Natural killer cell (primary cell): Measurements from ENCODE around the gene CSMD2. TPM values are rescaled to one million over a fixed set of nuclear protein-coding genes. Genes with fewer than 3 reads are reported as not detected.

ENCODE experiments used
- ATAC-seq, 3 donors: fragments of 150-1000 bp in 2 of 3; fragments of 200-7000 bp in 1 of 3; cut with Tn5 transposase; 1 replicate in 1 of 3; 2 replicates in 2 of 3; pipeline ENCODE4 v1.10.0; 2021; ENCODE audit warnings: mild to moderate bottlenecking in 2 of 3, moderate library complexity in 2 of 3
- DNase-seq, 2 donors: peaks; one replicate each; pipeline versions ENCODE4 v3.0.0 to v3.0.0-alpha.2; 2013 to 2021; ENCODE audit warnings: mixed read lengths in 1 of 2
- H3K27ac ChIP-seq: one replicate; pipeline ENCODE4 v1.5.1; 2013; ENCODE audit warnings: mild to moderate bottlenecking, low read length
- H3K27me3 ChIP-seq: one replicate; pipeline ENCODE4 v1.6.1; 2013; ENCODE audit warnings: low read length; ENCODE audit not compliant: control insufficient read depth, insufficient read depth
- H3K36me3 ChIP-seq: one replicate; pipeline ENCODE4 v1.6.1; 2013; ENCODE audit warnings: low read length; ENCODE audit not compliant: control insufficient read depth, insufficient read depth
- H3K4me1 ChIP-seq: one replicate; pipeline ENCODE4 v1.6.1; 2013; ENCODE audit warnings: low read length; ENCODE audit not compliant: control insufficient read depth, insufficient read depth
- H3K4me3 ChIP-seq: one replicate; pipeline ENCODE4 v1.5.1; 2013; ENCODE audit warnings: low read length
- H3K9me3 ChIP-seq: one replicate; pipeline ENCODE4 v1.6.1; 2013; ENCODE audit warnings: low read length; ENCODE audit not compliant: control insufficient read depth, insufficient read depth
- H3K27ac Mint-ChIP-seq, 2 donors: one replicate each; pipeline ENCODE4 v1.8.0; 2022; ENCODE audit warnings: mild to moderate bottlenecking in 2 of 2, mixed read lengths in 2 of 2, moderate library complexity in 1 of 2
- H3K27me3 Mint-ChIP-seq, 2 donors: one replicate each; pipeline ENCODE4 v1.8.0; 2022; ENCODE audit warnings: low read depth in 2 of 2, mixed read lengths in 2 of 2
- H3K36me3 Mint-ChIP-seq: one replicate; pipeline ENCODE4 v1.8.0; 2022; ENCODE audit warnings: mixed read lengths
- H3K4me1 Mint-ChIP-seq, 2 donors: one replicate each; pipeline ENCODE4 v1.8.0; 2022; ENCODE audit warnings: mixed read lengths in 2 of 2
- H3K4me3 Mint-ChIP-seq: one replicate; pipeline ENCODE4 v1.8.0; 2022; ENCODE audit warnings: mild to moderate bottlenecking, moderate library complexity, mixed read lengths
- H3K9me3 Mint-ChIP-seq, 2 donors: one replicate each; pipeline ENCODE4 v1.8.0; 2022; ENCODE audit warnings: mixed read lengths in 2 of 2
- WGBS: methylation state at CpG from one replicate; pipeline ENCODE4 v1.1.7; 2013; ENCODE audit warnings: missing lambda C conversion rate; ENCODE audit not compliant: insufficient coverage; 5-methylcytosine and 5-hydroxymethylcytosine counted together
- intact Hi-C: fragments of 100-400 bp; cut with micrococcal nuclease; formaldehyde crosslinking; loops from one replicate; pipeline ENCODE4 v1.14.2; 2022
- total RNA-seq, 4 donors: library from RNA; stranded (reverse); fragments of 120-200 nt in 1 of 4; gene quantifications; one replicate each; pipeline versions ENCODE4 v1.2.3 to v1.2.4, GENCODE V29; 2013 to 2022
- TF ChIP-seq, protein P1 (sequence below): fragments of 200-600 bp; IDR thresholded peaks from one replicate; pipeline ENCODE4 v1.8.0; 2022; ENCODE audit warnings: antibody characterized with exemption

Gene CSMD2
- total RNA-seq, 3 donors from 2014 or later (not counting 1 experiment from before 2014, with no cell fraction given), result not detected

DNA sequence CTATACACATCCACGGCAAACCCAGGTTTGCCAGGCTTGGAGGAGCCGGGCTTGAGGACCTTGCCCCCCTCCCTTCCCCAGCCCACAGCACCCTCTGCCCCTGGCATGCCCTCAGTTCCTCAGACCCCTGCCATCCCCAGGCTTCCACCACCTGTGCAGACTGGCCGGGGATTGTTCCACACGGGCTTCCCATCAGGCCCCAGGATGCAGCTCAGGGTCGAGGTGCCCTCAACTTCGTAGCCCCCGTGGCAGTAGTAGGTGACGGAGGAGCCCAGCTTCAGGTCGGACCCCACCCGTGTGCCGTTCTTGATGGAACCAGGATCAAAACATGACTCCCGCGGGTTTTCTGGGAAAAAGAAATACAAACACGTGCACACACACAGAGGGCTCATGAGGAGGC lies 528.8 kb downstream of the CSMD2 start:
- DNase-seq (no peak), ATAC-seq (no peak)
- Histone ChIP-seq H3K36me3 (no peaks in the 10 kb centered on the region), H3K4me3 (no peak overlapping the region), H3K27me3 (no peaks in the 10 kb centered on the region), H3K27ac (no peak overlapping the region), H3K9me3 (no peaks in the 10 kb centered on the region), H3K4me1 (peaks cover 6% of the 10 kb centered on the region)
- 89% methylated on average over 14 of the region's 14 CpGs for WGBS
- Mint-ChIP-seq H3K4me3 (no peak overlapping the region), H3K4me1 (peaks cover 0 to 9% of the 10 kb centered on the region in 2 donors), H3K9me3 (no peaks in the 10 kb centered on the region), H3K36me3 (no peaks in the 10 kb centered on the region), H3K27ac (no peak overlapping the region), H3K27me3 (peaks cover 25 to 29% of the 10 kb centered on the region in 2 donors)
- TF ChIP-seq, protein P1, sequence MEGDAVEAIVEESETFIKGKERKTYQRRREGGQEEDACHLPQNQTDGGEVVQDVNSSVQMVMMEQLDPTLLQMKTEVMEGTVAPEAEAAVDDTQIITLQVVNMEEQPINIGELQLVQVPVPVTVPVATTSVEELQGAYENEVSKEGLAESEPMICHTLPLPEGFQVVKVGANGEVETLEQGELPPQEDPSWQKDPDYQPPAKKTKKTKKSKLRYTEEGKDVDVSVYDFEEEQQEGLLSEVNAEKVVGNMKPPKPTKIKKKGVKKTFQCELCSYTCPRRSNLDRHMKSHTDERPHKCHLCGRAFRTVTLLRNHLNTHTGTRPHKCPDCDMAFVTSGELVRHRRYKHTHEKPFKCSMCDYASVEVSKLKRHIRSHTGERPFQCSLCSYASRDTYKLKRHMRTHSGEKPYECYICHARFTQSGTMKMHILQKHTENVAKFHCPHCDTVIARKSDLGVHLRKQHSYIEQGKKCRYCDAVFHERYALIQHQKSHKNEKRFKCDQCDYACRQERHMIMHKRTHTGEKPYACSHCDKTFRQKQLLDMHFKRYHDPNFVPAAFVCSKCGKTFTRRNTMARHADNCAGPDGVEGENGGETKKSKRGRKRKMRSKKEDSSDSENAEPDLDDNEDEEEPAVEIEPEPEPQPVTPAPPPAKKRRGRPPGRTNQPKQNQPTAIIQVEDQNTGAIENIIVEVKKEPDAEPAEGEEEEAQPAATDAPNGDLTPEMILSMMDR, result no peak
- intact Hi-C loops, result no loop called here

DNA sequence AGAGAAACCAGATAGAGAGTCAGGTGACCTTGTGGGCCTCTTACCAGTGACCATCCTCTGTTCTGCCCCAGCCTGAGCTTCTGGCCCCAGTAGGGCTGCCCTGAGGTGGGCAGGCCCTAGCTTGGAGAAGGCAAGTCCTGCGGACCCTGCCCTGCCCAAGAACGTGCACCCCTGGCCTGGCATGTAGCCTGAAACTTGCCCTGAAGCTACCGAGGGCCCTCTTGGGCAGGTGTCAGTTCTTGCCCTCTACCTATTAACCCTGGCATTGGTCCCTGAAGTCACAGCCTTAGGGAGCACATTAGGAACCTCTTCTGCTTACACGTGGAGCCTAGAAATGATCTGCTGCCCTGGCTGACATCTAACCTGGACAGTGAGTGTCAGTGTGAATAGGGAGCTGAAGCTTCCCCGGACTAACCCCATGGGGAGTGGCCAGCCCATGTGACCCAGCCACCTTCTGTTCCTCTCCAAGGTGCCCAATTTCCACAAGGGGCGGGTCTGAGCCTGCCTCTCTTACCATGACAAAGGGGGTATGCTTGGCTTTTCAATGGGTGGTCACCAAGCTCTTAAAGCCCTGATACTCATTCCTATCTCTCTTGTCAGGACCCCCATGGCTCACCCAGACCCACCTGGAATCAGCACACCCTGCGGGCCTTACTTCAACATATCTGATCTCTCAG lies 529.6 kb downstream of the CSMD2 start:
- H3K4me1 Mint-ChIP-seq, result peaks cover 0 to 9% of the 10 kb centered on the region in 2 donors
- ATAC-seq (no peak), DNase-seq (no peak)
- no peak overlapping the region for H3K4me3 Mint-ChIP-seq
- no peak overlapping the region for H3K27ac Mint-ChIP-seq
- no peaks in the 10 kb centered on the region for H3K36me3 ChIP-seq
- intact Hi-C loops, result no loop called here
- peaks cover 27 to 36% of the 10 kb centered on the region in 2 donors for H3K27me3 Mint-ChIP-seq
- no peaks in the 10 kb centered on the region for H3K9me3 Mint-ChIP-seq
- H3K4me3 ChIP-seq, result no peak overlapping the region
- H3K36me3 Mint-ChIP-seq, result no peaks in the 10 kb centered on the region
- no peaks in the 10 kb centered on the region for H3K9me3 ChIP-seq
- peaks cover 6% of the 10 kb centered on the region for H3K4me1 ChIP-seq
- H3K27me3 ChIP-seq, result no peaks in the 10 kb centered on the region
- WGBS, result 73% methylated on average over 7 of the region's 7 CpGs
- TF ChIP-seq, protein P1, result no peak
- H3K27ac ChIP-seq, result no peak overlapping the region

DNA sequence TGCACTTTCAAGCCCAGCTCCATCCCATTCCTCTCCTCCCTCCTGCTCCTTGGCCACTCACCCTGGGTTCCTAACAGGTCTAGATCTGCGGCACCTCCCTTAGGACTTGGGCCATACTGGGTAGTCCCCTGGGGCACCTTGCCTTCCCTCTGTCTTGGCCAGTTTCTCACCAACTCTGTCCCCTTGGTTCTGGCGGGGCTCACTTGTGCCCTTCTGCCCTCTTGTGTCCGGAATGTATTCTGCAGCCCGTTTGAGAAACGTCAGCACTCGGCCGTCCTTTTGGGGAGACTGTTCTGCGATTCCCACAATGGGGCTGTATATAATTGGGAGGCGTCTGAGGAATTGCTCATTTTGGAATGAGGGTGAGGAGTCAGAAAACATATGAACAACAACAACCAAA lies 530.2 kb downstream of the CSMD2 start:
- intact Hi-C loops, result loop anchor here (5.0 kb wide), 3 partner anchors 372 to 1107 kb away; no protein-coding TSS in a partner anchor
- ATAC-seq, result peak in 1 of 3 donors; percentile 33
- peaks cover 30 to 42% of the 10 kb centered on the region in 2 donors for H3K27me3 Mint-ChIP-seq

More for the DNA sequence above, 530.2 kb downstream of the CSMD2 start:
- Mint-ChIP-seq H3K27ac (no peak overlapping the region), H3K4me1 (peaks cover 0 to 9% of the 10 kb centered on the region in 2 donors), H3K36me3 (no peaks in the 10 kb centered on the region), H3K9me3 (no peaks in the 10 kb centered on the region), H3K4me3 (no peak overlapping the region)
- 15% methylated on average over 8 of the region's 9 CpGs for WGBS
- no peaks in the 10 kb centered on the region for H3K9me3 ChIP-seq
- DNase-seq, result peak in 1 of 2 donors; percentile 26
- peaks cover 6% of the 10 kb centered on the region for H3K4me1 ChIP-seq
- TF ChIP-seq, protein P1, result no peak
- no peaks in the 10 kb centered on the region for H3K36me3 ChIP-seq
- no peak overlapping the region for H3K27ac ChIP-seq
- H3K27me3 ChIP-seq, result no peaks in the 10 kb centered on the region
- H3K4me3 ChIP-seq, result no peak overlapping the region
